HFFc6 (cell line): ENCODE measurements around the gene TUBD1. TPM values are rescaled to one million over a fixed set of nuclear protein-coding genes. Genes with fewer than 3 reads are reported as not detected.

Experiments
- DNase-seq: peaks from one replicate; pipeline ENCODE4 v3.0.0-alpha.2; 2018
- H3K27ac Mint-ChIP-seq: 2 replicates; pipeline ENCODE4 v1.8.0; 2020; ENCODE audit warnings: mild to moderate bottlenecking, mixed read lengths
- H3K27me3 Mint-ChIP-seq: 2 replicates; pipeline ENCODE4 v1.8.0; 2021; ENCODE audit warnings: mild to moderate bottlenecking, moderate library complexity, mixed read lengths; ENCODE audit not compliant: insufficient read depth
- H3K36me3 Mint-ChIP-seq: 2 replicates; pipeline ENCODE4 v1.8.0; 2021; ENCODE audit warnings: low read depth, mixed read lengths
- H3K4me1 Mint-ChIP-seq: 2 replicates; pipeline ENCODE4 v1.8.0; 2020; ENCODE audit warnings: low read depth, mixed read lengths
- H3K4me3 Mint-ChIP-seq: 2 replicates; pipeline ENCODE4 v1.8.0; 2020; ENCODE audit warnings: mild to moderate bottlenecking, moderate library complexity, mixed read lengths
- H3K9me3 Mint-ChIP-seq: 2 replicates; pipeline ENCODE4 v1.8.0; 2020; ENCODE audit warnings: mild to moderate bottlenecking, mixed read lengths
- CTCF ChIP-seq: fragments of 200-600 bp; sonication (generic); IDR thresholded peaks from 2 replicates; pipeline ENCODE4 v1.5.0; 2021; ENCODE audit warnings: antibody characterized with exemption, mild to moderate bottlenecking
- microRNA-seq: library from miRNA; unstranded; fragments of <30 nt; microRNA quantifications from one replicate; pipeline ENCODE4, GENCODE V29; 2019
- total RNA-seq, 6 experiments: library from RNA; stranded (reverse); fragmentation: NEBNext Ultra II Directional; extraction: Animal tissue kit (Norgen Biotek cat#: 25700); gene quantifications; 2 replicates in 1 of 6; 3 replicates in 5 of 6; pipeline ENCODE4 v1.2.3, GENCODE V29; 2021

The TUBD1 gene
- total RNA-seq, 6 experiments from 2014 or later: 2.9 to 4.0 (median 3.3) TPM

GRCh38 chr17:59814685-59815084 is 78.1 kb downstream of the TUBD1 start:
- H3K27ac Mint-ChIP-seq: peak overlapping the region; percentile 42; the same call in 1 of the 2 replicates
- H3K9me3 Mint-ChIP-seq: no peaks in the 10 kb centered on the region
- DNase-seq: no peak
- H3K4me3 Mint-ChIP-seq: no peak overlapping the region
- no peaks in the 10 kb centered on the region for H3K27me3 Mint-ChIP-seq
- no peak for TF ChIP-seq CTCF
- peaks cover 18% of the 10 kb centered on the region for H3K36me3 Mint-ChIP-seq
- H3K4me1 Mint-ChIP-seq: peaks cover 20% of the 10 kb centered on the region

GRCh38 chr17:59814276-59814675 is 78.5 kb downstream of the TUBD1 start:
- H3K36me3 Mint-ChIP-seq: peaks cover 17% of the 10 kb centered on the region

GRCh38 chr17:59812139-59812538 is 80.6 kb downstream of the TUBD1 start:
- Mint-ChIP-seq H3K27ac (no peak overlapping the region), H3K4me1 (peaks cover 31% of the 10 kb centered on the region), H3K4me3 (no peak overlapping the region)

More at GRCh38 chr17:59814276-59814675, 78.5 kb downstream of the TUBD1 start:
- H3K4me3 Mint-ChIP-seq: no peak overlapping the region
- H3K27ac Mint-ChIP-seq: peak overlapping the region; percentile 42; the same call in 1 of the 2 replicates
- H3K4me1 Mint-ChIP-seq: peaks cover 20% of the 10 kb centered on the region
- no peaks in the 10 kb centered on the region for H3K9me3 Mint-ChIP-seq
- H3K27me3 Mint-ChIP-seq: no peaks in the 10 kb centered on the region
- no peak for TF ChIP-seq CTCF
- DNase-seq: no peak

GRCh38 chr17:59811209-59811608 is 81.5 kb downstream of the TUBD1 start:
- no peak overlapping the region for H3K27ac Mint-ChIP-seq

More at GRCh38 chr17:59812139-59812538, 80.6 kb downstream of the TUBD1 start:
- Mint-ChIP-seq H3K27me3 (no peaks in the 10 kb centered on the region), H3K36me3 (peaks cover 23% of the 10 kb centered on the region), H3K9me3 (no peaks in the 10 kb centered on the region)
- no peak for DNase-seq
- no peak for TF ChIP-seq CTCF

GRCh38 chr17:59810894-59811153 is 81.9 kb downstream of the TUBD1 start:
- Mint-ChIP-seq H3K27me3 (no peaks in the 10 kb centered on the region), H3K36me3 (peaks cover 16% of the 10 kb centered on the region), H3K4me1 (peaks cover 28% of the 10 kb centered on the region), H3K27ac (no peak overlapping the region), H3K4me3 (no peak overlapping the region), H3K9me3 (no peaks in the 10 kb centered on the region)
- no peak for DNase-seq
- TF ChIP-seq CTCF: no peak

More at GRCh38 chr17:59811209-59811608, 81.5 kb downstream of the TUBD1 start:
- Mint-ChIP-seq H3K9me3 (no peaks in the 10 kb centered on the region), H3K27me3 (no peaks in the 10 kb centered on the region), H3K4me1 (peaks cover 31% of the 10 kb centered on the region), H3K4me3 (no peak overlapping the region), H3K36me3 (peaks cover 20% of the 10 kb centered on the region)
- TF ChIP-seq CTCF: no peak
- no peak for DNase-seq

Small RNA genes within 50 kb of the gene (microRNA-seq; reads per million reads assigned to microRNA genes)
- 167,191 reads per million, percentile 100 among the genes with 10 or more reads in this experiment for gene MIR21

Other genes starting within 250 kb of the TUBD1 start
- gene PTRH2, start 185.5 kb downstream of the TUBD1 start, total RNA-seq: 10 to 100 TPM; 20.7 to 31.8 (median 23.0) TPM
- gene VMP1, start 185.3 kb downstream of the TUBD1 start, total RNA-seq: 100 to 1,000 TPM; 121 to 155 (median 149) TPM
- gene RPS6KB1, start 178 bp upstream of the TUBD1 start, total RNA-seq: 10 to 100 TPM; 25.5 to 30.2 (median 27.9) TPM
- gene RNFT1, start 71.8 kb upstream of the TUBD1 start, total RNA-seq: 10 to 100 TPM in 4 of 6 experiments, 1 to 10 TPM in 2; 9.4 to 11.9 (median 10.9) TPM
- gene HEATR6, start 186.0 kb upstream of the TUBD1 start, total RNA-seq: 10 to 100 TPM; 16.2 to 27.1 (median 21.0) TPM